DLD1 (cell line): ENCODE measurements around the gene NAIF1.
"Not testable (repeated sequence)": the region's sequence is repeated elsewhere in the genome, so short reads cannot be mapped to it uniquely, and the experiment has no call there.

ENCODE experiments used
- in situ Hi-C: cut with HindIII; loops from 2 replicates; pipeline ENCODE4 v1.10.0; 2017; ENCODE audit warnings: low sequenced_read_pairs

Gene NAIF1

GRCh38 chr9:128036522-128036921 is 30.6 kb downstream of the NAIF1 start:
- in situ Hi-C loops, result not testable (repeated sequence)

- in situ Hi-C loops, result no loop called here
Measured at GRCh38 chr9:128034821-128035652, 32.1 kb downstream of the NAIF1 start.

- in situ Hi-C loops, result no loop called here
Measured at GRCh38 chr9:128033609-128034008, 33.5 kb downstream of the NAIF1 start.

DNA sequence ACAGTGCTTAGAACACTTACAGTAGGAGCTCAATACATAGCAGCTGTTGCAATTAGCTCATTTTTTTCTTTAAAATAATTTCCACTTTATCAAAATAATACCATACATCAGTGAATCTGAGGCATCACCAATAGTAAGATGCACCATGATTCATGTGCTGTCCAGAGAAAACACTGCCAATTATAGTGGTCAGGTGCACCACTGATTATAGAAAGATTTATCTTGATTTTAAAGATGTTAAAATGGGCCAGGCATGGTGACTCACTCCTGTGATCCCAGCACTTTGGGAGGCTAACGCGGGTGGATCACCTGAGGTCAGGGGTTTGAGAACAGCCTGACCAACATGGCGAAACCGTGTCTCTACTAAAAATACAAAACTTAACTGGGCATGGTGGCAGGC is 39.4 kb downstream of the NAIF1 start:
- in situ Hi-C loops, result no loop called here

- in situ Hi-C loops, result no loop called here
Measured at GRCh38 chr9:128026773-128027541, 40.2 kb downstream of the NAIF1 start.

DNA sequence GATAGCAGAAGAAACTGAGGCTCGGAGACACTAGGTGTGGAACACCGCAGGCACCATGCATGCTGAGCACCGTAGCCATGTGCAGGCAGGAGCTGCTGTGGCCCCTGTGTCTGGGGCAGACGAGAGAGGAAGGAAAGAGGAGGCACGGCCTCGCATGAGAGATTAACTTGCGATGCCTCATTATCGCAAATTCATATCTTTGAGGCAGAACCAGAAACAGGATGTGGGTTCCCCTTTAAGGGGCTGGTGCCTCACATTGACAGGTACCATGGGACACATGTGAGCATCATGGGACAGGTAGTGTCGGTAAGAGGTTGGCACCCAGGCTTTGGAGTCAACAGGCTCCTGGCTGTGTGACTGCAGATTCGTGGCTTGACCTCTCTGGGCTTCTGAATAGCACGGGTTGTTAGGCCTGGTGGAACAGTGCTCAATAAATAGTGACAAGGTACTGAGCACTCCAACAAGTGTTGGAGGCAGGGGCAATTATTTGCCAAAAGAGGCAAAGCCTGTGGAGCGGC is 40.8 kb downstream of the NAIF1 start:
- in situ Hi-C loops, result no loop called here

DNA sequence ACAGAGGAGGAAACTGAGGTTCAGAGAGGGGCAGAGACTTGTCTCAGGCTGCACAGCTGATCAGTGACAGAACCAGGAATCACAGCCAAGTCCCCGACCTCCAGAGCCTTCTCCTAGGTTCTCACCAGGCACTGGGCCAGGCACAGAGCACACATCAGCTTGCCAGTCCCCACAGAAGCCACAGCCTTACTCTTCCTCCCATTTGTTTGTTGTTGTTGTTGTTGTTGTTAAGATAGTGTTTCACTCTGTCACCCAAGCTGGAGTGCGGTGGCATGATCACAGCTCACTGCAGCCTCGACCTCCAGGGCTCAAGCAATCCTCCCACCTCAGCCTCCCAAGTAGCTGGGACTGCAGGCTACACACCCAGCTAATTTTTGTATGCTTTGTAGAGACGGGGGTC is 41.4 kb downstream of the NAIF1 start:
- in situ Hi-C loops, result no loop called here

DNA sequence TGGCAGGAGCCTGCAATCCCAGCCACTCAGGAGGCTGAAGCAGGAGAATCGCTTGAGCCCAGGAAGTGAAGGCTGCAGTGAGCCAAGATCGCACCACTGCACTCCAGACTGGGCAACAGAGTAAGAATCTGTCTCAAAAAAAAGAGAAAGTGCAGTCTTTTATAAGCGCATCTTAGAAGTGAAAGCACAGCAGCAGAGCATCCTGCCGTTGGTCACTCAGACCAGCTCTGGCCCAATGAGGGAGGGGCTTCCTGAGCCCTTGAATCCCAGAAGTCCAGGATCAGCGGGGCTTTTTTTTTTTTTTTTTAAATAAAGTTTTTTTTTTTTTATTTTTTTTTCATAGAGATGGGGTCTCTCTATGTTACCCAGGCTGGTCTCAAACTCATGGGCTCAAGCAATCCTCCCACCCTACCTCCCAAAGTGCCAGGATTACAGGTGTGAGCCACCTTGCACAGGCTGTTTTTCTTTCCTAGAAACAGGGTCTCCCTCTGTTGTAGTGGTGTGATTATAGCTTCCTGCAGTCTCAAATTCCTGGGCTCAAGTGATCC is 42.3 kb downstream of the NAIF1 start:
- in situ Hi-C loops, result no loop called here

DNA sequence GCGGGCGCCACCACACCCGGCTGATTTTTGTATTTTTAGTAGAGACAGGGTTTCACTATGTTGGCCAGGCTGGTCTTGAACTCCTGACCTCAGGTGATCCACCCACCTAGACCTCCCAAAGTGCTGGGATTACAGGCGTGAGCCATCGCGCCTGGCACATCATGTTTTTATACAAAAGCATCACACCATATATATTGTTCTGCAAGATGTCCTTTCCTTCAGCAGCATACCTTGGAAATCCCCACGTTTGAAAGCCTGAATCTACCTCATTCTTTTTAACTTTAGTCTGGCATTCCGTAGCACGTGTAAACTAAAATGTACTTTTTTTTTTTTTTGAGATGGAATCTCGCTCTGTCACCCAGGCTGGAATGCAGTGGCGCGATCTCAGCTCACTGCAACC is 43.4 kb downstream of the NAIF1 start:
- in situ Hi-C loops, result not testable (repeated sequence)

- in situ Hi-C loops, result no loop called here
Measured at GRCh38 chr9:128022886-128023285, 44.2 kb downstream of the NAIF1 start.

GRCh38 chr9:128021098-128021497 is 46.0 kb downstream of the NAIF1 start:
- in situ Hi-C loops, result no loop called here

DNA sequence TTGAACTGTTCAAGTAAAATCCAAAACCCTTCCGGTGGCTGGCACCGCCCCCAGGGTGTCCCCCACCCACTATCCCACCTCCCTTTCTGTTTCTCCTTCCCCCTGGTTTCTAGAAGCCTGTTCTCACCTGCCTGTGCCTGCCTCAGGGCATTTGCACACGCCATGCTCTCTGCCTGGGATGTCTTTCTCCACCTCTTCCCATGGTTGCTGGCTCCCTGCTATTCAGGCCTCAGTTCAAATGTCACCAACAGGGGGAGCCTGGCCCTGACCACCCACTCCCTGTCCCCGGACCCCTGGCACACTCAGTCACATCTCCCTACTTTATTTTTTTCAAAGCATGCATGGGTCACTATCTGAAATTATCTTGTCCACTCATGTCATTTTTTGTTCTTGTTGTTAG is 46.4 kb downstream of the NAIF1 start:
- in situ Hi-C loops, result no loop called here

DNA sequence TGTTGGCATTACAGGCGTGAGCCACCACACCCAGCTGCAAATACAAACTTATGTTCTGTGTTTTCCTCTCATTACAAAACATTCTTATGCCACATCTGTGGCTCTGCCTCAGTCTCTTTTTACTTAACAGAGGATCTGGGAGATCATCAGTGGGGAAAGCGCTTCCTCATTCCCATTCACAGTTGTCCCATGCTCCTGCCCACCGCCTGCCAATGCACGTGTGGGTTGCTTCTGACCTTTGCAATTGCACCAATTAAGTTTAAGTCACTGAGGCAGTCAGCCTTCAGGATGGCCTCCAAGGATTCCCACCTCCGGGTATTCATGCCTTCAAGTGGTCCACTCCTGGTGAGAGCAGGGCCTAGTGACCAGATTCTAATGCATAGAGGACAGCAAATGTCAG is 51.4 kb downstream of the NAIF1 start:
- in situ Hi-C loops, result no loop called here
